HepG2 (cell line): ENCODE results near the gene KDM8. TPM values are rescaled to one million over a fixed set of nuclear protein-coding genes. Genes with fewer than 3 reads are reported as not detected.

Source experiments
- ATAC-seq: fragments of 200-7000 bp; cut with Tn5 transposase; 3 replicates; pipeline ENCODE4 v1.9.1; 2020; ENCODE audit warnings: mild to moderate bottlenecking, moderate library complexity
- BruUV-seq: library from RNA; stranded (reverse); fragments of 400-500 nt; replicated peaks from 2 replicates; lab custom pipeline; 2021; lab: Mats Ljungman, UMichigan
- CTCF ChIA-PET: fragments of 300-600 bp; formaldehyde crosslinking; extraction: SDS; loops from one replicate; lab custom pipeline; 2021; ENCODE audit warnings: low total read pairs, inconsistent platforms, low intra/inter-chr PET ratio; lab: Yijun Ruan, JAX
- POLR2A ChIA-PET: fragments of 350-600 bp; sonication (Branson Sonifier 250); formaldehyde crosslinking; loops from one replicate; lab custom pipeline; 2020; ENCODE audit warnings: antibody characterized with exemption, inconsistent platforms; lab: Yijun Ruan, JAX
- DNase-seq: peaks from one replicate; pipeline ENCODE4 v3.0.0-alpha.2; 2015; ENCODE audit warnings: low spot score
- FAIRE-seq: peaks from 3 replicates; lab custom pipeline; 2011; peaks lifted over from hg19 to GRCh38; lab: Jason Lieb, UNC
- H2AFZ ChIP-seq: one replicate; pipeline ENCODE4 v1.6.1; 2011; ENCODE audit warnings: low read length, inconsistent platforms
- H3K27ac ChIP-seq: fragments of 300-600 bp; 3 replicates; pipeline ENCODE4 v1.8.0; 2011; ENCODE audit warnings: mixed run types, mild to moderate bottlenecking, mixed read lengths, low read length, inconsistent platforms; ENCODE audit not compliant: insufficient read depth; ENCODE audit errors: extremely low read length
- H3K27me3 ChIP-seq, 2 experiments: fragments of 200-600 bp in 1 of 2; 2 replicates in 1 of 2; 3 replicates in 1 of 2; pipeline versions ENCODE4 v1.6.0 to v1.8.0; 2011; ENCODE audit warnings: low read length in 2 of 2, mild to moderate bottlenecking in 2 of 2, moderate library complexity in 2 of 2, inconsistent platforms in 1 of 2; ENCODE audit not compliant: insufficient read depth in 2 of 2, control insufficient read depth in 1 of 2
- H3K36me3 ChIP-seq, 2 experiments: fragments of 200-600 bp in 1 of 2; replicated peaks in 1 of 2; 2 replicates in 1 of 2; 3 replicates in 1 of 2; pipeline versions ENCODE4 v1.5.1 to v1.8.0; 2011; ENCODE audit warnings: low read length in 2 of 2, inconsistent platforms in 1 of 2; ENCODE audit not compliant: insufficient read depth in 2 of 2, control insufficient read depth in 1 of 2
- H3K4me1 ChIP-seq: 2 replicates; pipeline ENCODE4 v1.5.1; 2012; ENCODE audit warnings: low read length, inconsistent platforms; ENCODE audit not compliant: insufficient read depth
- H3K4me2 ChIP-seq: 2 replicates; pipeline ENCODE4 v1.6.0; 2011; ENCODE audit warnings: low read depth, low read length, inconsistent platforms
- H3K4me3 ChIP-seq, 3 experiments: fragments of 200-600 bp in 1 of 3; sonication (generic), shearing (Covaris generic) in 1 of 3; replicated peaks in 1 of 3; 2 replicates each; pipeline ENCODE4 v1.5.1; 2011 to 2016; ENCODE audit warnings: low read length in 3 of 3, inconsistent platforms in 2 of 3, low read depth in 2 of 3, mild to moderate bottlenecking in 2 of 3, control low read depth in 1 of 3, mixed read lengths in 1 of 3; ENCODE audit not compliant: insufficient read depth in 1 of 3
- H3K79me2 ChIP-seq: one replicate; pipeline ENCODE4 v1.6.1; 2011; ENCODE audit warnings: low read length, inconsistent platforms; ENCODE audit not compliant: insufficient read depth
- H3K9ac ChIP-seq: 2 replicates; pipeline ENCODE4 v1.6.0; 2011; ENCODE audit warnings: mild to moderate bottlenecking, low read depth, low read length, inconsistent platforms; ENCODE audit not compliant: insufficient read depth
- H3K9me3 ChIP-seq: 2 replicates; pipeline ENCODE4 v1.5.1; 2012; ENCODE audit warnings: mild to moderate bottlenecking, low read length
- H4K20me1 ChIP-seq: 2 replicates; pipeline ENCODE4 v1.6.0; 2011; ENCODE audit warnings: inconsistent platforms, mild to moderate bottlenecking, low read length, moderate library complexity; ENCODE audit not compliant: insufficient read depth
- ATF4 ChIP-seq, 2 experiments: fragments of 450-650 bp in 1 of 2; sonication (generic) in 1 of 2; formaldehyde crosslinking; IDR thresholded peaks; 2 replicates each; pipeline versions ENCODE4 v1.5.0 to v1.8.0; 2020 to 2022; ENCODE audit warnings: mild to moderate bottlenecking in 1 of 2, missing genetic modification reagents in 1 of 2
- CEBPB ChIP-seq: IDR thresholded peaks from 2 replicates; pipeline ENCODE4 v1.6.1; 2011; ENCODE audit warnings: low read depth, low read length, improper control_type of control experiment, borderline replicate concordance
- CEBPG ChIP-seq: IDR thresholded peaks from 2 replicates; pipeline ENCODE4 v1.6.1; 2016
- FOXM1 ChIP-seq: sonication (generic); formaldehyde crosslinking; IDR thresholded peaks from 2 replicates; pipeline ENCODE4 v1.5.0; 2020; ENCODE audit warnings: missing genetic modification reagents
- USF2 ChIP-seq, 2 experiments: sonication (generic) in 1 of 2; formaldehyde crosslinking in 1 of 2; IDR thresholded peaks; 2 replicates each; pipeline versions ENCODE4 v1.5.1 to v1.6.1; 2011 to 2020; ENCODE audit warnings: borderline replicate concordance in 1 of 2, low read depth in 1 of 2, low read length in 1 of 2, mild to moderate bottlenecking in 1 of 2, missing genetic modification reagents in 1 of 2, moderate library complexity in 1 of 2
- WGBS: methylation state at CpG from one replicate; pipeline ENCODE4 v1.1.6; 2017; ENCODE audit warnings: low lambda C conversion rate; 5-methylcytosine and 5-hydroxymethylcytosine counted together
- in situ Hi-C: cut with HindIII; loops from 2 replicates; pipeline ENCODE4 v1.10.0; 2017; ENCODE audit warnings: low pct_unique_long_range_greater_than_20kb; ENCODE audit not compliant: extremely low pct_ligation_motif_present
- intact Hi-C: fragments of 100-400 bp; cut with micrococcal nuclease; formaldehyde crosslinking; loops from one replicate; pipeline ENCODE4 v1.10.0; 2022; ENCODE audit not compliant: unreplicated experiment
- polyA plus RNA-seq, 8 experiments: library from polyadenylated mRNA; depleted of rRNA in 3 of 8; stranded (reverse) in 7 of 8; unstranded in 1 of 8; fragments of >200 nt; fragmentation: Illumina TruSeq in 4 of 8; extraction: Trizol in 4 of 8; gene quantifications; 2 replicates each; pipeline versions ENCODE4 v1.2.1 to v1.2.3, GENCODE V29; 2011 to 2016; ENCODE audit warnings: low read depth in 4 of 8, missing spikeins in 1 of 8, mixed read lengths in 1 of 8; ENCODE audit not compliant: insufficient read depth in 1 of 8
- total RNA-seq, 5 experiments: library from RNA; depleted of rRNA; stranded (reverse); fragments of >200 nt; fragmentation: Illumina TruSeq; extraction: Trizol; gene quantifications; 2 replicates each; pipeline ENCODE4 v1.2.3, GENCODE V29; 2016; ENCODE audit warnings: low read depth in 1 of 5

The KDM8 gene
- total and polyA plus RNA-seq, 2 of the 13 experiments (the other 11 are each of a cell fraction or from before 2014, with no cell fraction given) = 3.3 to 8.6 TPM

GRCh38 chr16:27191352-27191924 lies 11.9 kb upstream of the KDM8 start:
- Histone ChIP-seq H2AFZ (no peak overlapping the region), H4K20me1 (no peaks in the 10 kb centered on the region), H3K27ac (no peak overlapping the region), H3K36me3 (no peaks in the 10 kb centered on the region), H3K4me1 (peaks cover 14% of the 10 kb centered on the region), H3K9ac (no peak overlapping the region), H3K79me2 (no peaks in the 10 kb centered on the region), H3K4me2 (no peak overlapping the region), H3K27me3 (peaks cover 0 to 8% of the 10 kb centered on the region in 2 experiments; a peak in 2 of 5 replicates), H3K4me3 (no peak overlapping the region), H3K9me3 (no peaks in the 10 kb centered on the region)
- intact Hi-C loops = no loop called here
- ChIA-PET POLR2A (interaction anchor here (5.9 kb wide), 1 partner anchor 13 kb away, joined by 34 read pairs; the partner anchor contains the start of gene KDM8), CTCF (no interaction called here)
- ATAC-seq (no peak), FAIRE-seq (peak; percentile 12), DNase-seq (no peak)
- 18% methylated on average over 7 of the region's 7 CpGs for WGBS
- in situ Hi-C loops = no loop called here
- no TSS peak for BruUV-seq
- TF ChIP-seq CEBPB (peak; percentile 82), USF2 (IDR thresholded peaks at IDR 0.05; ENCODE audit: low read depth, low read length) (peak; percentile 49), USF2 (CRISPR knock-in tag; IDR thresholded peaks at IDR 0.05; ENCODE audit: borderline replicate concordance) (peak; percentile 25; the same call in 1 of the 2 replicates), FOXM1 (CRISPR knock-in tag) (no peak), CEBPG (peak; percentile 32; the same call in 1 of the 2 replicates), ATF4 (CRISPR knock-in tag; IDR thresholded peaks at IDR 0.05) (peak in 1 of 2 experiments; percentile 45; a peak in 1 of 4 replicates)
- TF ChIP-seq, all 625 proteins: peak for 4
